GM23338 (cell line): ENCODE data around the gene TRIO.

Experiments
- CREB1 ChIP-seq: fragments of 250-450 bp; sonication (Bioruptor Pico); IDR thresholded peaks from 2 replicates; pipeline ENCODE4 v1.5.0; 2020; ENCODE audit warnings: low read depth, mild to moderate bottlenecking, moderate library complexity
- EZH2 ChIP-seq: fragments of 200-600 bp; sonication (generic); IDR thresholded peaks from one replicate; pipeline ENCODE4 v1.8.0; 2017; ENCODE audit warnings: antibody characterized with exemption, mild to moderate bottlenecking, low read depth; ENCODE audit not compliant: unreplicated experiment
- EZH2phosphoT487 ChIP-seq: fragments of 200-600 bp; sonication (generic); IDR thresholded peaks from one replicate; pipeline ENCODE4 v1.8.1; 2018; ENCODE audit warnings: antibody characterized with exemption; ENCODE audit not compliant: unreplicated experiment
- JUNB ChIP-seq: IDR thresholded peaks from one replicate; pipeline ENCODE4 v1.6.1; 2016; ENCODE audit warnings: antibody characterized with exemption; ENCODE audit not compliant: unreplicated experiment
- NANOG ChIP-seq: IDR thresholded peaks from 2 replicates; pipeline ENCODE4 v1.6.1; 2016; ENCODE audit warnings: antibody characterized with exemption, borderline replicate concordance
- POLR2AphosphoS5 ChIP-seq: IDR thresholded peaks from 2 replicates; pipeline ENCODE4 v1.6.1; 2016; ENCODE audit warnings: antibody characterized with exemption, low read depth
- STAT1 ChIP-seq: IDR thresholded peaks from one replicate; pipeline ENCODE4 v1.6.1; 2016; ENCODE audit warnings: antibody characterized with exemption; ENCODE audit not compliant: unreplicated experiment
- ZNF114 ChIP-seq: fragments of 250-450 bp; sonication (Bioruptor Pico); IDR thresholded peaks from 2 replicates; pipeline ENCODE4 v1.5.0; 2020; ENCODE audit warnings: mild to moderate bottlenecking, moderate library complexity
- ZNF331 ChIP-seq: fragments of 250-450 bp; sonication (Bioruptor Pico); IDR thresholded peaks from 2 replicates; pipeline ENCODE4 v1.5.0; 2020; ENCODE audit warnings: low read depth, mild to moderate bottlenecking, moderate library complexity
- TF ChIP-seq, protein P1 (sequence below), 2 experiments: fragments of 200-600 bp in 1 of 2; sonication (generic) in 1 of 2; conservative IDR thresholded peaks; 2 replicates each; pipeline versions ENCODE4 v1.5.1 to v1.6.1; 2016 to 2017; ENCODE audit warnings: antibody characterized with exemption in 2 of 2, low read depth in 2 of 2, mild to moderate bottlenecking in 2 of 2, moderate library complexity in 1 of 2
- TF ChIP-seq, protein P2 (sequence below): IDR thresholded peaks from 2 replicates; pipeline ENCODE4 v1.6.1; 2016; ENCODE audit warnings: antibody characterized with exemption
- TF ChIP-seq, protein P3 (sequence below): IDR thresholded peaks from one replicate; pipeline ENCODE4 v1.6.1; 2018; ENCODE audit warnings: antibody characterized with exemption; ENCODE audit not compliant: unreplicated experiment

DNA sequence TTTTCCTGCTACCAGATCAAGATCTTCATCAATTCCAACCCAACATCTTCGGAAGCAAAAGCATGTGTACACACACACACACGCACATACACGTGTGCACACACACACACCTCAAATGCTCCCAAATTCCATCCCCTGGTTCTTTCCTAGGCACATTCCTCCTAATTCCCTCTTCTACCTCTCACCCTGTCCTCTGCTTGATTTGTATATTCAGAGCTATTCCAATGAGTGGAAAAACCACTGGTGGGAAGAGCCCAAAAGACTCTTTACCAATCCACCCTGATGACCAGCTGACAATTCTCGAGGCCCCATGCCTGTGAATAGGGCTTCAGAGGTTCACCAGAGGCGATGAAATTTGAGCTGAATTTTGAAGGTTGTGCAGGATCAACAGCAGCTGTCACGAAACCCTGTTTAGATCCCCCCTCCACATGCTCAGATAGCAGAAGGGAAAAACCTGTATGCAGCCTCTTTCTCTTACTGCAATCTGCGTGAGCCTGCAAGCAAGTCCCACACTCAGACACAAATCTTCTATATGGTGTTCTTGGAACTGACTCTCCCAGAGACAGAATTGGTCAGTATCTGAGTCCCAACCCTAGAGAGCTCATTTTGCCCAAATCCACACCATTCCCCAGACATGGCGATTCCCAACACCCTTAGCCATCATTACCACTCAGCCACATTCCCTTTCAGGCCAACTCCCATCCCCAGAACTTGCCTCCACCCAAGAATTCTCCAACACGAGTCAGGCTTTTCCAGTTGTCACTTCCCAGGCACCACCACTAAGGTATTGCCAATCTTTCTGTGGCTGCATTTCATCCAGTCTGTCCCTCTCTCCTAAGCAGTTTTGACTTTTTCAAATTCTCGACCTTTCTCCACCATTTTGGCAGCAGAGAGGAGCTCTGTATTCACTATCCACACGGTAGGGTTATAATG, 4.3 kb upstream of the TRIO start:
- TF ChIP-seq ZNF114: no peak
- TF ChIP-seq, protein P1, sequence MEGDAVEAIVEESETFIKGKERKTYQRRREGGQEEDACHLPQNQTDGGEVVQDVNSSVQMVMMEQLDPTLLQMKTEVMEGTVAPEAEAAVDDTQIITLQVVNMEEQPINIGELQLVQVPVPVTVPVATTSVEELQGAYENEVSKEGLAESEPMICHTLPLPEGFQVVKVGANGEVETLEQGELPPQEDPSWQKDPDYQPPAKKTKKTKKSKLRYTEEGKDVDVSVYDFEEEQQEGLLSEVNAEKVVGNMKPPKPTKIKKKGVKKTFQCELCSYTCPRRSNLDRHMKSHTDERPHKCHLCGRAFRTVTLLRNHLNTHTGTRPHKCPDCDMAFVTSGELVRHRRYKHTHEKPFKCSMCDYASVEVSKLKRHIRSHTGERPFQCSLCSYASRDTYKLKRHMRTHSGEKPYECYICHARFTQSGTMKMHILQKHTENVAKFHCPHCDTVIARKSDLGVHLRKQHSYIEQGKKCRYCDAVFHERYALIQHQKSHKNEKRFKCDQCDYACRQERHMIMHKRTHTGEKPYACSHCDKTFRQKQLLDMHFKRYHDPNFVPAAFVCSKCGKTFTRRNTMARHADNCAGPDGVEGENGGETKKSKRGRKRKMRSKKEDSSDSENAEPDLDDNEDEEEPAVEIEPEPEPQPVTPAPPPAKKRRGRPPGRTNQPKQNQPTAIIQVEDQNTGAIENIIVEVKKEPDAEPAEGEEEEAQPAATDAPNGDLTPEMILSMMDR (conservative IDR thresholded peaks at IDR 0.05; ENCODE audit: low read depth in 2 of 2): no peak
- TF ChIP-seq EZH2: no peak
- TF ChIP-seq EZH2phosphoT487: no peak
- TF ChIP-seq POLR2AphosphoS5: no peak
- TF ChIP-seq, protein P2, sequence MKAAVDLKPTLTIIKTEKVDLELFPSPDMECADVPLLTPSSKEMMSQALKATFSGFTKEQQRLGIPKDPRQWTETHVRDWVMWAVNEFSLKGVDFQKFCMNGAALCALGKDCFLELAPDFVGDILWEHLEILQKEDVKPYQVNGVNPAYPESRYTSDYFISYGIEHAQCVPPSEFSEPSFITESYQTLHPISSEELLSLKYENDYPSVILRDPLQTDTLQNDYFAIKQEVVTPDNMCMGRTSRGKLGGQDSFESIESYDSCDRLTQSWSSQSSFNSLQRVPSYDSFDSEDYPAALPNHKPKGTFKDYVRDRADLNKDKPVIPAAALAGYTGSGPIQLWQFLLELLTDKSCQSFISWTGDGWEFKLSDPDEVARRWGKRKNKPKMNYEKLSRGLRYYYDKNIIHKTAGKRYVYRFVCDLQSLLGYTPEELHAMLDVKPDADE: no peak
- no peak for TF ChIP-seq STAT1
- no peak for TF ChIP-seq JUNB
- TF ChIP-seq, protein P3, sequence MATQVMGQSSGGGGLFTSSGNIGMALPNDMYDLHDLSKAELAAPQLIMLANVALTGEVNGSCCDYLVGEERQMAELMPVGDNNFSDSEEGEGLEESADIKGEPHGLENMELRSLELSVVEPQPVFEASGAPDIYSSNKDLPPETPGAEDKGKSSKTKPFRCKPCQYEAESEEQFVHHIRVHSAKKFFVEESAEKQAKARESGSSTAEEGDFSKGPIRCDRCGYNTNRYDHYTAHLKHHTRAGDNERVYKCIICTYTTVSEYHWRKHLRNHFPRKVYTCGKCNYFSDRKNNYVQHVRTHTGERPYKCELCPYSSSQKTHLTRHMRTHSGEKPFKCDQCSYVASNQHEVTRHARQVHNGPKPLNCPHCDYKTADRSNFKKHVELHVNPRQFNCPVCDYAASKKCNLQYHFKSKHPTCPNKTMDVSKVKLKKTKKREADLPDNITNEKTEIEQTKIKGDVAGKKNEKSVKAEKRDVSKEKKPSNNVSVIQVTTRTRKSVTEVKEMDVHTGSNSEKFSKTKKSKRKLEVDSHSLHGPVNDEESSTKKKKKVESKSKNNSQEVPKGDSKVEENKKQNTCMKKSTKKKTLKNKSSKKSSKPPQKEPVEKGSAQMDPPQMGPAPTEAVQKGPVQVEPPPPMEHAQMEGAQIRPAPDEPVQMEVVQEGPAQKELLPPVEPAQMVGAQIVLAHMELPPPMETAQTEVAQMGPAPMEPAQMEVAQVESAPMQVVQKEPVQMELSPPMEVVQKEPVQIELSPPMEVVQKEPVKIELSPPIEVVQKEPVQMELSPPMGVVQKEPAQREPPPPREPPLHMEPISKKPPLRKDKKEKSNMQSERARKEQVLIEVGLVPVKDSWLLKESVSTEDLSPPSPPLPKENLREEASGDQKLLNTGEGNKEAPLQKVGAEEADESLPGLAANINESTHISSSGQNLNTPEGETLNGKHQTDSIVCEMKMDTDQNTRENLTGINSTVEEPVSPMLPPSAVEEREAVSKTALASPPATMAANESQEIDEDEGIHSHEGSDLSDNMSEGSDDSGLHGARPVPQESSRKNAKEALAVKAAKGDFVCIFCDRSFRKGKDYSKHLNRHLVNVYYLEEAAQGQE: no peak
- no peak for TF ChIP-seq NANOG
- no peak for TF ChIP-seq CREB1 (CRISPR knock-in tag)
- no peak for TF ChIP-seq ZNF331 (CRISPR knock-in tag)
